Limb (tissue), 2 donors: Measurements from ENCODE around the gene RIN1.

Experiments
- DNase-seq, 2 donors: peaks; one replicate each; pipeline ENCODE4 v3.0.0-alpha.2; 2016; ENCODE audit errors: extremely low spot score in 2 of 2

The RIN1 gene

DNA sequence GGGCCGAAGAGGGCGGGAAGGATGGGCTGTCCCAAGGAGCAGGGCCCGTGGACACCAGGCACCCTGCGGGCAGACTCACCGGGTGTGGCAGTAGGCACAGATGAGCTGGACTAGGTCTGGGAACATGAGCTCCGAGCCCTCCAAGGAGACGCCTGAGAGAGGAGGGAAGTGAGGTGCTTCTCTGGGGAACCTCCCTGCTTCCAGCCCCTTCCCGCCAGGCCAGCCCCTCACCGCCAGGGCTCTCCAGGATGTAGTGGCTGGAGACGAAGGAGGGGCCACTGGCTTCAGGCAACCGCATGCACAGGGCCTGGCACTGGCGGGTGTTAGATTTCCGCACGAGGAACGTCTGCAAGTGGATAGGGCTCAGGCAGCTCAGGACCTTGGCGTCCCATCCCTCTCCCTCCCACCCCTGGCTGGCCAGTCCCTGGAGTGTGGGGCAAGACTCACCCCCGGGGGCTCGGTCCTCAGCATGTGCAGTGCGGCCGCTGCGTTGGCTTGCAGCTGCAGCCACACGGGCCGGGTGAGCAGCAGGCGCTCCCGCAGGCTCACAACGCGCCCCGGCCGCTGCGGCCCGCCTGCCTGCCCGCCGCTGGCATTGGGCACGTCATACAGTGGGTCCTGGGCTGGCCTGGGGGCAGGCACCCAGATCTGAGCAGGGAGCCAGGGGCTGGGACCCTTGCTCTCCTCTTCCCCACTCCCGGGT lies 552 bp downstream of the RIN1 start:
- DNase-seq: peak in 1 of 2 donors; percentile 55

DNA sequence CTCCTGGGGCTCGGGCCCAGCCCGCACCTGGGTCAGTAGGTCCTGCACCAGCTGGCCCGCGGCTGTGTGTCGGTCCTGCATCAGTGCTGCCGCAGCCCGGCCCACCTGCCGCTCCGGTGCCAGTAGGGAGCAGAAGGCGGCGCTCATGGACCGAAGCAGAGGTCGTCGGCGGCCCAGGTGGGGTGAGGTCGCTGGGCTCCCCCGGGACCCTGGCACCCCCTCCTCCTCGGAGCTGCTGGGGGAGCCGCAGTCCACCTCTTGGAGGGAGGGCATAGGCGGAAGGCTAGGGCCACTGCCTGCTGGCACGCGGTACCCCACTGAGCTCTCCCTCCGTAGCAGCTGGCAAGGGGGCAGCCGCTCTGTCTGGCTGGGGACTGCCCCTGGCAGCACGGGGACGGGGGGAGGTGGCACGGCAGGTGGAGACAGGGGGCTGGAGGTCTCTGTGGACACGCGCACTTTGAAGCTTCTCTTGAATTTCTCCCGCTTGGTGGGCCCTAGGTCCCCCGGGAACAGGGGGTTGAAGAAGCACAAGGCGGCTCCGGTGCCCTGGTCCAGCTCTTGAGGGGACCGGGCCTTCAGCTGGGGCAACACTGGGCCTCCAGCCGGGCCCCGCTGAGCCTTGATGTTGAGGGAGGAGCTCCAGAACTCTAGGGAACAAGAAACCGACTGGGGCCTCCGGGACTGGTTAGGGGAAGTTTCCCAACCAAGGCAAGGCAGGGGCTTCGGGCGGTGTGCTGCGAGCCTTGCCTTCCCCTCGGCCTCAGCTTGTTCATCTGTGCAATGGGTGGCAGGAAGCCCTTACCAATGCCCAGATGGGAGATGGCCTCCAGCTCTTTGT lies 1.4 kb downstream of the RIN1 start:
- DNase-seq: no peak

DNA sequence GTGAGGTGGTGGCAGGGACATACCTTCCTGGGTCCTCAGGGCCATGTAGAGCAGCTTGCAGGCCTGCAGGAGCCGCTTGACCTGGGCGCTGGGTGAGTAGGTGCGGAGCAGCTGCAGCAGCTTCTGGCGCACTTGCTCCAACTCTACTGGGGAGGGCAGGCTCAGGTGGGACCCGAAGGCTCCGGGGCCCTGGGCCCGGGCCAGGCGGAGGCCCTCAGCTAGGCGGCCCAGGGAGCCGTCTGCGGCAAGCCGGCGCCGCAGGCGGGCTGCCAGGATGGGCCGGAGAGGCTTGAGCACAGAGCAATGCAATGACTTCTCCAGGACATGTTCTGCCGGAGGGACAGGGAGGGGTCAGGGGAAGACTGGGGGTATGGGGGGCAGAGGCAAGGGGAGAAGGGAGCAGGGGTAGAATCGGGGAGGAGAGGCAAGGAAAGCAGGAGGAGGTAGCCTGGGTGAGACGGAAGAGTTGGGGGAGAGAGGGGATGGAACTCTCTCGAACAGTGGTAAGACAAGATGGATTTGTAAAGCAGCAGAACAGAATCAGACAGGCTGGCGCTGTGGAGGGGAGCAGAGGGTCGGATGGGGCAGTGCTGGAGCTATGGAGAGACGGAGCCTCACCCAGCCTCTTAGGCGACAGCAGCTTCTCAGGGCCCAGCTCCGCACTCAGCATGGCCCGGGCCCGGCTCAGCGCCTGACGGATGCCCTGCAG lies 2.2 kb downstream of the RIN1 start:
- peak in 1 of 2 donors; percentile 29 for DNase-seq

DNA sequence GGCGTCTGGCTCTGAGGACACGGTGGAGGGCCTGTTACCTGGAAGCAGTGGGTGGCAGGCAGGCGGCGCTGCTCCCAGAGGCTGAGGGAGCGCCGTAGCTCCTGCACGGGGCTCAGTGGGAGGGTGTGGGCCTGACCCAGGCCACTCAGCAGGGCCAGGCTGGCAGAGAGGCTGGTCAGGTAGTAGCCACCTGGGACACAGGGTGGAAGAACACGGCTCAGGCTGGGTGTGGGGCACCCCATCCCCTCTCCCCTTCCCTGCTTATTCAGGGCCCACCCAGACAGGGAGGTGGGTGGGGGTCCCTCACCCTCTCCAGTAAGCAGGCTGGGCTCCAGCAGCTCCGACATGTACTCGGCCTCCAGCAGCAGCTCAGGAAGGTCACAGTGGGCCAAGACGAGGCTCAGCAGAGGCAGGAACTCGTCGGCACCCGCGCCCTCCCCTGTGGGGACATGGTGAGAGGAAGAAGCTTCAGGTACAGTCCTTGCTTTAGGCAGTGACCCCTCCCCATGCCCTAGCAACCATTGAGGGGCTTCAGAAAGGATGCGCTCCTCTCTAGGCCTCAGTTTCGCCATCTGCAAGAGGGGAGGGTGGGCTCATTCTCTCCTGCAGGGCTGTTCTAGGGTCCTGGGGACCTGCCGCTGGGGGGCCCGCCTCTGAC lies 2.9 kb downstream of the RIN1 start:
- peak in 1 of 2 donors; percentile 21 for DNase-seq

DNA sequence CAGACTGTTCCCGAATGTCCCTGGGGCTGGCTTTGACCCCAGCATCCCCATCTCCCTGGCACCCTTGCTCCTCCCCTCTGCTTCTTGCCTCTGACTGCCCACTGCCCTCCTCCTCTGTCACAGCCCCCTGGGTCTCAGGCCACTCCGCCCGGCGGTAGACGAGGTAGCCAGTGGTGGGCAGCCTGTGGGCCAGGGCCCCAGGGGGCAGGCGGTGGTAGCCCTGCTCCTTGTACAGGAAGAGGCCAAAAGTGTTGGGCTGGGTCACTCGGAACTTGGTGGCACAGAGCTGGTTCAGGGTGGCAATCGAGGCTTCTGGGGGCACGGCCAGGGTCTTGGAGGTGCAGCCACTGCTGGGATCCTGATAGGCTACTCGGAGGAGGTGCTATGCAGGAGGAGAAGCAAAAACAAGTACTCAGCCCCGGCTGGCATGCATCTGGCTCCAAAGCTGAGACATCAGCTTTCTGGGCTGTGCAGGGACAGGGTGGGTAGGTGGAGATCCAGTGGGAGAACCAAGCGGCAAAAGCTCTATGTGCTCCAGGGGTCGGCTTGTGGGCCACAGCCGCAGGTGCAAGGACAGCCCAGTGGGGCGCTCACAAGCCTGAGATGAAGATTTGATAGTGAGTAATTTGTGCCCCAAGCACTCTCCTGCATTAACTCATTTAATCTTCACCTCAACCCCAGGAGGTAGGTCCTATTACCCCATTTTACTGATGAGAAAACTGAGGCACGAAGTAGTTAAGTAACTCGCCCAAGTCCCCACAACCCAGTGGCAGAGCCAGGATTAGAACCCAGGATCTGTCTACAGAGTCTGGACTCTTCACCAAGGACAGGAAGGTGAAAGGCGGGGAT lies 3.6 kb downstream of the RIN1 start:
- no peak for DNase-seq

DNA sequence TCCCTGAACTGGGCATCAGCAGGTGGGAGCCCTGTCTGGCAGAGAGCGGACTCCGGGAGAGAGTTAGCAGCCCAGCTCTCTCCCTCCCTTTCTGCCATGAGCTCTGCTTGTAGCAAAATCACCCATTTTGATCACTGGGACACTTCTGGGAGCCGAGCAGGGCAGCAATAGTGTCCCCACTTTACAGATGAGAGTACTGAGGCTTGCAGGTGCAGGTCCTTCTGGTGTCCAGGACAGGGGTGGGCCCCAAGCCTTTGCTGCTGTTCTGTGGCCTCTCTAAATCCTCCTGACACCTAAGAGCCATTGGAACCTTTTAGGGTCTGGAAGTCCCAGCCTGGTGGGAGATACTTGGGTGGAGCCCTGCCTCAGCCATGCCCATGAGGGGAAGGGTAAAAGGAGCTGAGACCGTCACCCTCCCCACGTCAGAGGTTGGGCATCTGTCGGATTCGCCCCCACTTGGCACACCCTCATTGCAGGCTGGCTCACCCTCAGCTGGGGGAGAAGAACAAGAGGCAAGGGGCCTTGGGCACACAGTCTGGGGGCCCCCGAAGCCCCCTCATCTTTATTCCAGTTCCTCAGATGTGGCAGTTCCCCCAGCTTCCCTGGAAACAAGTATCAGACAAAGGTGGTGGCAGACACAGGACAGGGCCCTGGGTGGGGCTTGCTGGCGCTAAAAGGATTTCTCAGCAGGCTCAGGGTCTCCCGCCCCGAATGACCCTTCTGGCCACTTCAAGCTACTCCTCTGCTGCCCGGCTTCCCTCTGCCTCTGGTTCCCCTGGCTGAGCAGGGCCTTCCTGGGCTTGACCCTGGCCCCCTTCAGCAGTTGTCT lies 4.5 kb downstream of the RIN1 start:
- DNase-seq: peak in 1 of 2 donors; percentile 21

DNA sequence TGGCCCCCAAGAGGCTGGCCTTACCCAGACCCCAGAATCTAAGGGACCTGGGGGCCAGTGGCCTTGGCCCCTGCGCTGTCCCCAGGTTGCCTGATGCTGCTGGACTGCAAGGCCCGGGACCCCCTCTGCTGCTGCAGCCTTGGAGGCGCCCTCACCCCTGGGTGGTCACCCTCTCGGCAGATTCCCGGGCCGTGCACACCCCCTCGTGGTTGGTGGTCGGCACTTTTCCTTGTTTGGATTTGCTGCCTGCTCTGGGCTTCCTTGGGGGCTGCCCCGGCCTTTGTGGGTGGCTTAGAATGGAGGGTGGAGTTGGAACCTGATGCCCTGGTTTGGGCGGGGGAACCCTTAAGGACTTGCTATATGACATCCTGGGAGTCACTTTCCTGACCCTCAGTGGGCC lies 5.3 kb downstream of the RIN1 start:
- DNase-seq: no peak

DNA sequence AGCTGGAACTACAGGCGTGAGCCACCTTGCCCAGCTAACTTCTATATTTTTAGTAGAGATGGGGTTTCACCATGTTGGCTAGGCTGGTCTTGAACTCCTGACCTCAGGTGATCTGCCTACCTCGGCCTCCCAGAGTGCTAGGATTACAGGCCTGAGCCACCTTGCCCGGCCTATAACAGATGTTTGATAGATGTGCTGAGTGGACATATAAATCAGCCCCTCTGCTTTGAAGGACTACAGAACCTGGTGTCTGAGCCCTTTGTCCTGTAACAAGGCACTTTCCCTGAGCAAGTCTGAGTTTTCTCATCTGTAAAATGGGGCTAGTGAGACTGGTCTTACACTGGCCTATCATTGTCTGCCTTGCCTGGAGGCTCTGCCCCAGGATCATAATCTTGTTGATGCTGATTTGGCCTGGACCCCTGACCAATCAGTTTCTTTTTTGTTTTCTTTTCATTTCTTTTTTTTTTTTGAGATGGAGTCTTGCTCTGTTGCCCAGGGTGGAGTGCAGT lies 7.0 kb downstream of the RIN1 start:
- no peak for DNase-seq

DNA sequence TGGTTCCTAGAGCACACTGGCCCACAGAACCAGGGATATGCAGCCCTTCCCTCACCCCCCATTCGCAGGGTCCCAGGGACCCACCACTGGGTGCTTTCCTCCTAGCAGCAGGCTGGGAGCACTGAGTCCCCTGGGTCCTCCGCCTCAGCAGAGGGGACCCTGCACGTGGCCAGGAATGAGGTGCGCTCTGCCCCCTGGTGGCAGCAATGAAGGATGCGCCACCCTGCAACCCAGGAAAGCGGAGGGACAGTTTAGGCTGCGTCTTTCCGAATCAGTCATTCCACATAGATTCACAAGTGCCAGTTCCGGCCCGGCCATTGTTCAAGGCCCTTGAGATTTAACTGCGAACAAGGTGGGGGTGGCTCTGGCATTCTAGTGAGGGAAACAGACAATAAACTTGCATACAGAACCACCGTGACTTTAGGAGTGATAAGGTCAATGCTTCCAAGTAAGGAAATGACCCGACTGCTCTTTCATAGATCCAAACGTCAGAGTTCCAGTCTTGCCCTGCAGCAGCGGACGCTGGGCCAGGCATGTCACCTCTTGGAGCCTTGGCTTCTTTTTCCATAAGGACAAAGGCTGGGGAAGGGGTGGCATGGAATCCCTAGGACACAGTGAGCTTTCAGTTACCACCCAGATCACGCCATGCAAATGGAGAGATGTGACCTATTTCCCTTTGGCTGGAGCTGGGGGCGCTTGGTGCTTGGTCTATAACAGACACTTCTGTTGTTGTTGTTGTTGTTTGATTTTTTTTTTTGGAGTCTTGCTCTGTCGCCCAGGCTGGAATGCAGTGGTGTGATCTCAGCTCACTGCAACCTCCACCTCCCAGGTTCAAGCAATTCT lies 7.7 kb downstream of the RIN1 start:
- DNase-seq: peak; percentile 55 to 86

DNA sequence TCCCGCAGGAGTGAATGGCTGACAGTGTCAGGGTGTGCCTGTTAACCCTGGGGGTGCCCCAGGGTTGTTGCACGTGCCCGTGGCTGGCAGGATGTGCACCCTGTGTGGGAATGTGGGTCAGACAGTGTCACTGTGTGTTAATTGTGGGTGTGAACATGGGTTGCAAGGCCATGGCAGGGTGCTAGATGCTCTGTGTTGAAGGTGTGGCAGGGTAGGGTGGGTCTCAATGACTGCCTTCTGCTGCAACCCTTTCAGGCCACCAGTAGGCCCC lies 8.3 kb downstream of the RIN1 start:
- no peak for DNase-seq

DNA sequence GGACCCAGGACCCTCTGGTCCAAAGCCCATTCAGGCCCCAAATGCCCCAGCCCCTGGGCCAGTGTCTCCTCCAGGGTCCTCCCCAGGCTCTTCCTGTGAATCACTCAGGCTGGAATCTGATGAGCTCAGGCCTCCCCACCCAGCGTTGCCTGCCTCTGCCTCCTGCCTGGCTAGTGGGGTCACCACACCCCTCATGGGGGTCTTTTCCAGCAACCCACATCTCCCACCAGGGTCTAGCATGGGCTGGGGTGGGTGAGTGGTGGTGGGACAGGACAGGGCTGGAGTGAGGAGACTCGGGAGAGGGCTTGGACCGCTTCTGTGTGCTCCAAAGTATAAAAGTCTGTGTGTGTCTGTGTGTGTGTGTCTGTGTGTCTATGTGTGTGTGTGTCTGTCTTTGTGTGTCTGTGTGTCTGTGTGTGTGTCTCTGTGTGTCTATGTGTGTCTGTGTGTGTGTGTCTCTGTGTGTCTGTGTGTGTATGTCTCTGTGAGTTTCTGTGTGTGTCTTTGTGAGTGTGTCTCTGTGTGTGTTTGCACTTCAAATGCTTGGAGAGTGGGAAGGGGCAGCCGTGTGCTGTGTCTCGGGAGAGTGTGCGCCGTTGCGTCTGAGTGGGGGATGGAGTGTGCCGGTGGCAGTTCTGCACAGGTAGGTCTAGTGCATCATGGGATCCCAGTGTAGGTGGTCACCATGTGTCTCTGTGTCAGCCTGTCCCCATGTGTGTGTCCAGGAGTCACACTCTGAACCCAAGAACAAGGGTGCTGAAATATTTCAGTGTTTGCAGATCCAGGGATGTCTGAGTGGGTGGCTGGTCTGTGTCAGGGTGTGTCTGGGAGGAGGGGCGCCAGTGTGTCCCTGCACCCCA lies 8.8 kb downstream of the RIN1 start:
- DNase-seq: no peak

DNA sequence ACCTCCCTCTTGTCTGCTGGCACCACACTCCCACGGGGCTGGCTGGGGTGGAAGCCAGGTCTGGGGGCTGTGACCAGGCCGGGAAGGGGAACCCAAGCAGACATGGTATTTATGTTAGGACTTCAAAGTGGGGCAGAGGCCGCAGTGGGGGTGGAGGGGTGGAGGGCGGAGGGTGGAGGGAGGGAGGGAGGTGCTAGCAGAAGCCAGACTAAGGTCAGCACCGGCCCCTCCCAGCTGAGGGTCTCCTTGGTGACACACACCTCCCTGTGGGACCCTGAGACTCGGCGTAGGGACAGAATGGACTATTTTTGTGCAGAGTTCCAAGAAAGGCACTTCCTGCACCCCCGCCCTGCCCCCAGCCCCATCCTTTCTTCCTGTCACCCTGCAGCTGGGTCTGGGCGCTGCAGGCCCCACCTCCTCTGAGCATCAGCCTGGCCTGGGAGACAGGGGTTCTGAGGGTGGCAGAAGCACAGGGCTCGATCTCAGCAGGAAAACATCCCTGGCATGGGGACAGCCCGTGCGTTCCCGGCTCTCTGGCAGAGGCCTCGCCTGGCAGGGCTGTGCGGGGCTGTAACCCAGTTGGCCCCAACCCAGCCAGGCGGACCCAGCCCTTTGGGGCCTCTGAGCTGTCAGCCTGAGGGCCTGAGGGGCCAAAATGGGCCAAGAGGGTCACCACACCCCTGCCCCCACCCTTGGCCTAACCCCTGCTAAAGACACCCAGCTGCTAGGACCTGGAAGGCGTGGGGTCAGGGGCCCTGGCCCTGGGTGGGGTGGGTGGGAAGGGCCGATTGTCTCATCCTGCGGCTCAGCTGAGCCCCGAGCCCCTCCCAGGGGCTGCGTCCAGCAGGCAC lies 9.7 kb downstream of the RIN1 start:
- DNase-seq: no peak

DNA sequence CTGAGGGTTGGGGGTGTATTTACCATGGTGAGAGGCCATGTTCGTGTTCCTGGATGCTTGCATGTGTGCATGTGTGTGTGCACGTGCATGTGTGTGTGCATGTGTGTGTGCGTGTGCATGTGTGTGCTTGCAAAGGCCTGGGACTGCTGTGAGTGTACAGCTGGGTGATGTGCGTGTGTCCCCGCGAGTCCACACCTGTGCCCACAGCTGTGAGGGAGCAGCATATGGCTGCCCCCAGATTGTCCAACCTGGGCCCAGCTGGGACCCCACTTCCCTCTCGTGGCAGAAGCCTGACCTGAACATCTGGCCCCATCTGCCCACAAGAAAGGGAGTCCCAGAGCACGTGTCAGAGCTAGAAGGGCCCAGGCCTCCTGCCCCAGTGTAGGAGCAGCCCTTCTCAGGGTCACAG lies 11.0 kb downstream of the RIN1 start:
- DNase-seq: no peak

DNA sequence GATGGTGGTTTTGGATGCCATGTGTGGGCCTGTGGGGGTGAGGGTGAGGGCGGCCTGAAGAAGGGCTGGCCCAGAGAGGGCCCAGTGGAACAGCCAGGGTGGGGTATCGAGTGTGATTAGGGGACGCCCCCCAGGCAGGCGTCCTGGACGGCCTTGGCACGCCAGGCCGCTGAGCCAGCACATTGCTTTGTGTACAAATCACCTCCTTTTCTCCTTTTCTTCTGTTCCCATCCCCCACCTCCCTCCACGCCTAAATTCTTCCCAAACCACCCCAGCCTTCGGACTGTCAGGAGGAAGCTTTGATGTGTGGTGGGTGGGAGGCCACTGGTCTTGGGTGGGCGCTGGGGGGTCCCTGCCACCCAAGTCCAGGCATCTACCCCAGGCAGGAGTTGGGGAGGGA lies 11.6 kb downstream of the RIN1 start:
- no peak for DNase-seq

DNA sequence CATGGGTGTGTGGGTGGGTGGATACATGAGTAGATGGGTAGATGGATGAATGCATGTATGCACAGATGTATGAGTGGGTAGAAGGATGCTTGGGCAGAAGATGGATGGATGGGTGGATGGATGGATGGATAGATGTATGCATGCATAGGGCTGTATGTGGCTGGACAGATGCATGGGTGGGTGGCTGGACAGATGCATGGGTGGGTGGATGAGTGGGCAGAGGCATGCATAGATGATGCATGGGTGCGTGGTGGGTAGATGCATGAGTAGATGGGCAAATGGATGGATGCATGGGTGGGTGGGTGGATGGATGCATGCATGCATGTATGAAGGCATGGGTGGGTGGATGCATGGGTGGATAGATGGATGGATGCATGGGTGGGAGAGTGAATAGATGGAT lies 12.6 kb downstream of the RIN1 start:
- DNase-seq: no peak

DNA sequence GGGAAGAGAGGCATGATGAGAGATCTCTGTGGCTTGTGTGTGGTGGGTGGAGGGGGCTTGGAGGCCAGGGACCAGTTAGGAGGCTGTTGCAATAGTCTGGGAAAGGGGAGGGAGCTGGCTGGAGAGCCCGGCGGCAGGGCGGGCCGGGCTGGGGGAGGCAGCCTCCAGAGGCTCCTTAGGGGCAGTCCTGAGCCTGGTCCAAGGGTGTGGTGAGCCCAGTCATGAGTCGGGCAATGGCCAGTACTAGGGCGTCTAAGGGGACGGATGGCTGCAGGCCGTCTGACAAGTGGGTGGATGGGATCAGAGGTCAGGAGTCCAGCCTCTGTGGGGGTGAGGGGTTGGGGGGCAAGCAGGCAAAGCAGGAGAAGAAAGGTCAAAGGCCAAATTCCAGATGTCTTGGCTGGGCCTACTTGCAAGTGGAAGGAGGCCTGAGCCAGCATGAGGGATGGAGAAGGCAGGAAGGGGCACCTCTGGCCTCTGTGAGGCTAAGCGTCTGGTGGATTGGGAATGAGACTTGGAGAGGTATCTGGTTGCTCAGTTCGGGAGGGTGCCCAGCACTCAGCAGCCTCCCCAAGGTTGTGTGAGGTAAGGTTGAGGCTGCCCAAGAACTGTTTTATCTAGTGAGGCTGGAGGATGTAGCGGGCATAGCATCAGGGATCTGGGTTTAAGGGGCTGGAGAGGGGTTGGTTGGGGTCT lies 13.4 kb downstream of the RIN1 start:
- no peak for DNase-seq

DNA sequence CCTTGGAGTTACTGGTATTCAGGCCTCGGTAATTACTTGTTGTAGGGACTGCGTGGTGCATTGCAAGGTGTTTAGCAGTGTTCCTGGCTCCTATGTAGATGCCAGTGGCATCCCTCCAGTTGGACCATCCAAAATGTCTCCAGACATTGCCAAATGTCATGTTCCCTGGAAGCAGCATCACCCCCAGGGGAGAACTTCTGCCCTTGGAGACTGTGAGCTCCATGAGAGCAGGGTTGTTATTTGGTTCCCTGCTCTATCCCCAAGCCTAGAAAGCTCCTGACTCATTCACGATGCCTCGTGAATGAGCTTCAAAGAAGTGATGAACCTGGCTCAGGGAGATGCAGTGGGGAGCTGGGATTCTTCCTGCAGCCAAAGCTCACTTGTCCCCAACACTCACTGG lies 14.6 kb downstream of the RIN1 start:
- DNase-seq: no peak
